ENCODE data around the gene TMED9.

GRCh38 chr5:177592010-177592834 is at the start of gene TMED9:
- peak in 4 of 6 experiments; percentile 20 to 45 (median 34) for TF ChIP-seq CTCF (IDR thresholded peaks at IDR 0.05)
- peak in 3 of 4 donors; percentile 77 to 92 (median 87) for TF ChIP-seq POLR2A (IDR thresholded peaks at IDR 0.05)
